GM20431 (cell line): Measurements from ENCODE around the gene PSMB7.

Source experiments
- in situ Hi-C: fragments of 300-500 bp; cut with MseI, MboI; formaldehyde crosslinking; loops from one replicate; pipeline ENCODE4 v1.15.0; 2020; ENCODE audit warnings: low sequenced_read_pairs; ENCODE audit not compliant: unreplicated experiment

The PSMB7 gene

GRCh38 chr9:124359855-124360678 is 55.2 kb downstream of the PSMB7 start:
- in situ Hi-C loops, result no loop called here

- in situ Hi-C loops, result no loop called here
Observed at GRCh38 chr9:124359426-124359825, 55.8 kb downstream of the PSMB7 start.

- in situ Hi-C loops, result no loop called here
Observed at GRCh38 chr9:124358631-124359030, 56.6 kb downstream of the PSMB7 start.

GRCh38 chr9:124357721-124358361 is 57.4 kb downstream of the PSMB7 start:
- in situ Hi-C loops, result no loop called here

- in situ Hi-C loops, result no loop called here
Observed at GRCh38 chr9:124356745-124357390, 58.4 kb downstream of the PSMB7 start.

- in situ Hi-C loops, result no loop called here
Observed at GRCh38 chr9:124355941-124356744, 59.1 kb downstream of the PSMB7 start.

GRCh38 chr9:124355039-124355940 is 60.0 kb downstream of the PSMB7 start:
- in situ Hi-C loops, result no loop called here

- in situ Hi-C loops, result no loop called here
Observed at GRCh38 chr9:124354346-124355038, 60.8 kb downstream of the PSMB7 start.

GRCh38 chr9:124353811-124354274 is 61.4 kb downstream of the PSMB7 start:
- in situ Hi-C loops, result no loop called here

GRCh38 chr9:124353166-124353768 is 62.0 kb downstream of the PSMB7 start:
- in situ Hi-C loops, result no loop called here

- in situ Hi-C loops, result no loop called here
Observed at GRCh38 chr9:124352616-124353015, 62.6 kb downstream of the PSMB7 start.

- in situ Hi-C loops, result no loop called here
Observed at GRCh38 chr9:124351672-124352468, 63.4 kb downstream of the PSMB7 start.

- in situ Hi-C loops, result no loop called here
Observed at GRCh38 chr9:124350494-124351263, 64.6 kb downstream of the PSMB7 start.

GRCh38 chr9:124349675-124350493 is 65.4 kb downstream of the PSMB7 start:
- in situ Hi-C loops, result no loop called here

GRCh38 chr9:124349267-124349666 is 66.0 kb downstream of the PSMB7 start:
- in situ Hi-C loops, result no loop called here

GRCh38 chr9:124348831-124349230 is 66.4 kb downstream of the PSMB7 start:
- in situ Hi-C loops, result no loop called here
